Nephron (organoid): ENCODE data around the gene TAS1R2.
"Not testable (repeated sequence)": the region's sequence is repeated elsewhere in the genome, so short reads cannot be mapped to it uniquely, and the experiment has no call there.

Experiments used
- H3K27ac Mint-ChIP-seq, 3 experiments: 2 replicates each; pipeline ENCODE4 v1.8.0; 2020; ENCODE audit warnings: mixed read lengths in 3 of 3, mild to moderate bottlenecking in 2 of 3, moderate library complexity in 1 of 3
- H3K27me3 Mint-ChIP-seq: 2 replicates; pipeline ENCODE4 v1.8.0; 2021; ENCODE audit warnings: low read depth, mild to moderate bottlenecking, moderate library complexity, mixed read lengths
- H3K36me3 Mint-ChIP-seq: 2 replicates; pipeline ENCODE4 v1.8.0; 2020; ENCODE audit warnings: low read depth, mixed read lengths
- H3K4me1 Mint-ChIP-seq: 2 replicates; pipeline ENCODE4 v1.8.0; 2020; ENCODE audit warnings: mixed read lengths
- H3K4me3 Mint-ChIP-seq, 3 experiments: 2 replicates each; pipeline ENCODE4 v1.8.0; 2020; ENCODE audit warnings: mild to moderate bottlenecking in 3 of 3, mixed read lengths in 3 of 3, moderate library complexity in 2 of 3
- H3K9me3 Mint-ChIP-seq: 2 replicates; pipeline ENCODE4 v1.8.0; 2020; ENCODE audit warnings: mixed read lengths
- CTCF ChIP-seq, 3 experiments: fragments of 200-600 bp; sonication (generic); IDR thresholded peaks; one replicate each; pipeline ENCODE4 v1.5.0; 2021; ENCODE audit warnings: antibody characterized with exemption in 3 of 3; ENCODE audit not compliant: unreplicated experiment in 3 of 3

TAS1R2 gene

GRCh38 chr1:18855573-18855972 lies 3.9 kb downstream of the TAS1R2 start:
- Mint-ChIP-seq H3K4me3 (no peak overlapping the region), H3K9me3 (no peaks in the 10 kb centered on the region), H3K27ac (peak overlapping the region in 2 of 3 experiments; percentile 14 to 21), H3K27me3 (peaks cover 12% of the 10 kb centered on the region), H3K36me3 (no peaks in the 10 kb centered on the region), H3K4me1 (peaks cover 9% of the 10 kb centered on the region)
- no peak for TF ChIP-seq CTCF (IDR thresholded peaks at IDR 0.05; ENCODE audit: unreplicated experiment in 3 of 3)

- no peak overlapping the region for H3K27ac Mint-ChIP-seq
- H3K9me3 Mint-ChIP-seq = no peaks in the 10 kb centered on the region
- H3K36me3 Mint-ChIP-seq = no peaks in the 10 kb centered on the region
- peaks cover 14% of the 10 kb centered on the region for H3K27me3 Mint-ChIP-seq
- peaks cover 14% of the 10 kb centered on the region for H3K4me1 Mint-ChIP-seq
- H3K4me3 Mint-ChIP-seq = no peak overlapping the region
- no peak for TF ChIP-seq CTCF (IDR thresholded peaks at IDR 0.05; ENCODE audit: unreplicated experiment in 3 of 3)
These were observed 5.0 kb downstream of the TAS1R2 start for GRCh38 chr1:18854331-18855025.

- no peak overlapping the region for H3K27ac Mint-ChIP-seq
- peaks cover 2% of the 10 kb centered on the region for H3K9me3 Mint-ChIP-seq
- no peaks in the 10 kb centered on the region for H3K36me3 Mint-ChIP-seq
- TF ChIP-seq CTCF (IDR thresholded peaks at IDR 0.05; ENCODE audit: unreplicated experiment in 3 of 3) = no peak
- H3K4me3 Mint-ChIP-seq = no peak overlapping the region
- peaks cover 17% of the 10 kb centered on the region for H3K27me3 Mint-ChIP-seq
- H3K4me1 Mint-ChIP-seq = peaks cover 23% of the 10 kb centered on the region
These were observed 7.0 kb downstream of the TAS1R2 start for GRCh38 chr1:18852501-18852900.

- Mint-ChIP-seq H3K27me3 (peaks cover 34% of the 10 kb centered on the region), H3K36me3 (no peaks in the 10 kb centered on the region), H3K27ac (peak overlapping the region; percentile 19 to 85 (median 76)), H3K9me3 (peaks cover 25% of the 10 kb centered on the region), H3K4me3 (peak overlapping the region in 1 of 3 experiments; percentile 7), H3K4me1 (peaks cover 14% of the 10 kb centered on the region)
- TF ChIP-seq CTCF (IDR thresholded peaks at IDR 0.05; ENCODE audit: unreplicated experiment in 3 of 3) = no peak
These were observed 10.2 kb downstream of the TAS1R2 start for GRCh38 chr1:18849261-18849711.

- H3K36me3 Mint-ChIP-seq, H3K4me3 Mint-ChIP-seq: not testable (repeated sequence)
- H3K4me1 Mint-ChIP-seq = peaks cover 14% of the 10 kb centered on the region
- peaks cover 30% of the 10 kb centered on the region for H3K9me3 Mint-ChIP-seq
- peak overlapping the region in 1 of 3 experiments; percentile 45 for H3K27ac Mint-ChIP-seq
- peaks cover 45% of the 10 kb centered on the region for H3K27me3 Mint-ChIP-seq
These were observed 11.7 kb downstream of the TAS1R2 start for GRCh38 chr1:18847723-18848122.

- Mint-ChIP-seq H3K9me3 (peaks cover 28% of the 10 kb centered on the region), H3K27me3 (peaks cover 49% of the 10 kb centered on the region), H3K27ac (no peak overlapping the region), H3K4me1 (no peaks in the 10 kb centered on the region), H3K4me3 (no peak overlapping the region), H3K36me3 (no peaks in the 10 kb centered on the region)
- no peak for TF ChIP-seq CTCF (IDR thresholded peaks at IDR 0.05; ENCODE audit: unreplicated experiment in 3 of 3)
These were observed 19.3 kb downstream of the TAS1R2 start for GRCh38 chr1:18840145-18840544.
